Measurements from ENCODE around the gene IFI27L2.

IFI27L2 gene

DNA sequence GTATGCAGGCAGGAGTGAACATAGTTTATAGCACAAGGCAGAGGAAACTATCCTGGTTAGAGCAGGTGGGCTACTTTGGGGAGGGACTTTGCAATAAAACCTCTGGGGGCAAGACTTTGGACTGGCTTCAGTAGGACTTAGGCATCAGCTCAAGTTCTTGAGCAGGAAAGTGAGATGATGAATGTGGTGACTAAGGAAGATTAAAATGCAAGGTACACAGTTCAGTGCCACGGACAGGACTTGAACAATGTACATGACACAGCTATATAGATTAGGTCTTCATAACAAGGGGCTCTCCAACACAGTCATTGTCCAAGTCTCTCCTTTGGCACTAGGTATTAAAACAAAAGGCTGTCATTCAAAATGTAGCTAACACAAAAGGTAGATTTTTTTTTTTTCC lies 23.3 kb upstream of the IFI27L2 start:
- DNase-seq (ENCODE audit: low read depth in 2 of 2), result no peak

DNA sequence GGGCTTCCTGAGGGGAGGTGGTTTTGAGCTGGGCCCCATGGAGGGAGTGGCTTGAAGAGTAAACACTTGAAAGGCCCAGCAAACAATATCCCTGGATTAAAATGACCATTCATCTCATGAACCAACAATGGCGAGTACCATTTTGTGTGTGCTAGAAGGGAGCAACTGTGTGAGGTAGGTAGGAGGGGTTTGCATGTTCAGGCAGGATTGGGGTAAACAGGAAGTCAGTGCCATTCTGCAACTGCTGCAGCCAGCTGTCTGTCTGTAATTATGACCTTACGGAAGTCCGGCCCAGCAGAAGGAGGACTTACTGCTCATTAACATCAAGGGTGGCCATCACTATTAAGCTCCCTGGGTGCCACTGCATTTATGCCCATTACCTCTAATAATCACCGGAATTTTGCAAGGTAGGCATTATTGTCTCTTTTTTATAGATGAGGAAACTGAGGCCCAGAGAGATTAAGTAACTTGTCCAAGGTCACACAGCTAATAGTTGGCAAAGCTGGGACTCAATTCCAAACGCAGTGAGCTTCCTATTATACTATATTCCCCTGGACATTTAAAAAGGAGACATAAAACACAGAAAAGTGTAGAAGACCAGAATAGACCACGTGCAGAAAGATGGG lies 16.6 kb upstream of the IFI27L2 start:
- no peak for DNase-seq (ENCODE audit: low read depth in 2 of 2)

DNA sequence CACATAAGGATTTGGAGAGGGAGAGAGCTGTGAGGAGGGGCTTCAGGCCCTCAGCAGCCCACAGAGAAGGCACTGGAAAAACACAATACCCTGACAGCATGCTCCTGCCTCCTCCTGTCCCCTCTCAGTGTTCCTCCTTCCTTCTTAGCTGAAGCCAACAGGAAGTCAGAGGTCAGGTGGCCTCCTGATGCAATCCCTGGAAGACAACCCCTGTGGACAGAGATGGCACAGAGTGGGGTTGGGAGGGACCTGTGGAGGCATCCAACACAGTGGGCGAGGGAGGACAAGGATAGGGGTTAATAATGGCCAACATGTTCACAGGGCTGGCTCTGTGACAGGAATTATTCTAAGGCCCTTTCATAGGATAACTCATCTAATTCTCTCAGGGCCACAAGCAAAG lies 15.4 kb upstream of the IFI27L2 start:
- no peak for DNase-seq (ENCODE audit: low read depth in 2 of 2)

DNA sequence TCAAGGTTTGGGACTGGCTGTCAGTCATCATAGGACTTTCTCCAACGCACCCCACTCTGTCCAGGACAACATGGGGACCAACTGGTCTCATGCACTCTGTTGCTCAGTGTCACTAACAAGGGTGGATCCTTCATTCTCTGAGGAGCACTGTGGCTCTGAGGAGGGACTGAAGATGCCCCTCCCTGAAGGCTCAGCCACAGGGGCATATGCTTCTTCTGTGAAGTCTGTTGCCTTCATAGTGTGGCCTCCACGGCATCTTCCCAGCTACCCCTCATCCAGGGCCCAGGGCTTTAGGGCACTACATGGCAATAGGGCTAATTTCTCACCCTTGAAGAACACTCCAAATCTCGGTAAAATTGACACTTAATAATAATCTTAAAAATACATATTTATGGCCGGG lies 14.3 kb upstream of the IFI27L2 start:
- no peak for DNase-seq (ENCODE audit: low read depth in 2 of 2)

DNA sequence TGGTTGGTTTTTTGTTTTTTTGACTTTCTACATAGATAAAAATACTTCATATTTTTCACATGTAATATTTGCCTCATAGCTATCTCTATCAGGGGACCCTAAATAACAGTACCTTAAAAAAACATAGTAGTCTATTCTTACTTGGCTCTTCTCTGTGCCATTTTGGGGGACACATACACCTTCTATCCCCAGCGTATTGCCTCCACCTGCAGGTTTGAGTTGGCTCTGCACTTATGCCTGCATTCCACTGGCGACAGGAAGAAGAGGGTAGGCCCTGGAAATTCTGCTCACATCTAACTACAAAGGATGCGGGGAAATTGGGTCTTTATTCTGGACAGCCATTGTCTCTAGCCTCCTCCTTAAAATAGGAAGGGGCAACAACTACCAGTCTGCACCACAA lies 13.8 kb upstream of the IFI27L2 start:
- no peak for DNase-seq (ENCODE audit: low read depth in 2 of 2)

DNA sequence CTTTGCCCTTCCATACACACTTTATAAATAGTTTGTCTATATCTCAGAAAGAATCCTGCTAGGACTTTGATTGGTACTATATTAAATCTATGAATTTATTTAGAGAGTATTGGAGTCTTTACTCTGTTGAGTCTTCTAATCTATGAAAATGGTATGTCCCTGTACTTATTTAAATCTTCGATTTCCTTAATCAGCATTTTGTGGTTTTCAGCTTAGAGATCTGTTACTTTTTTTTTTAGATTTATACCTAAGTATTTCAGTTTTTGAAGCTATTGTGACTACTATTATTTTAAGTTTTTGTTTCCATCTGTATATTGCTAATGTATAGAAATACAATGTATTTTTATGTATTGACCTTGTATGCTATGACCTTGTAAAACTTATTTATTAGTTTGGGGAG lies 13.4 kb upstream of the IFI27L2 start:
- no peak for DNase-seq (ENCODE audit: low read depth in 2 of 2)

DNA sequence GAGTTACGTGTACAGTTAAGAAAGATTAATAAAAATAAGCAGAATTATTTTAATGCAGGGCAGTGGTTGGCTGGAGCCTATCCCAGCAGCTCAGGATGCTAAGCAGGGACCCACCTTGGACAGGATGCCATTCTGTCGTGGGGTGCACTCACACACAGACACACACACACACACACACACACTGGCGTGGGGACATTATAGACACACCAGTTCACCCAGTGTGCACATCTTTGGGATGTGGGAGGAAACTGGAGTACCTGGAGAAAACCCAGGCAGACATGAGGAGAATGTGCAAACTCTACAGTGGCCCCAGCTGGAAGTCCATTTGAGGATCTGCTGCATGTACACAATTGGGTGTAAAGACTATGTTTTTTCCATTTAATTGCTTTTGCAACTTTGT lies 12.8 kb upstream of the IFI27L2 start:
- no peak for DNase-seq (ENCODE audit: low read depth in 2 of 2)

DNA sequence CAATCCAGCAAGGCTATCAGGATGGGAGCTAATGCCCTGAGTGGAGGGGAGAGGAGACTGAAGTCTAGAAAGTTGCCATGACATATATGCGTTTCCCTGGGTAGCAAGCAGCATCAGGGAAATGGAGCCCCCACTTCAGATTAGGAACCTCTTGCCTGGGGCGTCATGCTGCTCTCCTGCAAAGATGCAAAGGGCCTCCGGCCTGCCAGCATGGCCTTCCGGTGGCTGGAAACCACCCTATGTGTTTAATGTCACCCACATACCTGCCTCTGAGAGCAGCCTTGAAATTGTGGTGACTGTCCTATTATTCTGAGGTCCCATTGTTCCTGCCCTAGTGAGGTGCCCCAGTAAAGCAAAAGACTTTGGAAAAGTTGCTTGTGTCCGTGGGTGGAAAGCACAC lies 10.0 kb upstream of the IFI27L2 start:
- DNase-seq (ENCODE audit: low read depth in 2 of 2), result no peak

DNA sequence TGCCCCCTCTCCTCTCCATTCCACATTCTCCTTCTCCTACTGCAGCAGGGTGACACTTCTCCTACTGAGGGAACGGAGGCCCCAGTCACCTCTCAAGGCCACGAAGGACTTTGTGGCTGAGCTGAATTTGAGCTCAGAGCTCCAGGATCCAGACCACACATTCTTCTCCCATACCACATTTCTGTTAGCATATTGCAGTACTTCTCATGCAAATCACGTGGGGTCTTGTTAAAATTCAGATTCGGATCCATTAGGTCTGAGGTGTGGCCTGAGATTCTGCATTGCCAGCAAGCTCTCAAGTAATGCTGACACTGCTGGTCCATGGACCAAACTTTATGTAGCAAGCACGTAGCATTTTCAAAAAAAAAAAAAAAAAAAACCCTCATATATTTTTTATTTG lies 9.6 kb upstream of the IFI27L2 start:
- no peak for DNase-seq (ENCODE audit: low read depth in 2 of 2)

DNA sequence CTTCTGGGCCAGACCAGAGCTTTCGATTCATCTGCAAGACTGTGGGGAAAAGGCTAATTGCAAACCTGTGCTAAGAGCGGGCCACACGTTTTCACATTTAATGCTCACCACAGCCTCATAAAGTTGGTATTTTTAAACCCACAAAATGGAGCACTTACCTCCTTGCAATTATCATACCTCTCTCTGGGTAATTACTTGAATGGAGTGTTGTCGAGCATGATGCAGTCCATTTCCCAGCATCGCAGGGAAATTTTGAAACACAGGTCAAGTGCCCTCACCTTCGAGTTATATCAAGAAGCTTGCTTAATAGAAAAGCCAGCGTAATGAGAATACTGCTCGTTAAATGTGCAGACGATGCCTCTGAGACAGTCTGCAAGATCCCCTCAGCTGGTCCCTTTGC lies 8.8 kb upstream of the IFI27L2 start:
- no peak for DNase-seq (ENCODE audit: low read depth in 2 of 2)

DNA sequence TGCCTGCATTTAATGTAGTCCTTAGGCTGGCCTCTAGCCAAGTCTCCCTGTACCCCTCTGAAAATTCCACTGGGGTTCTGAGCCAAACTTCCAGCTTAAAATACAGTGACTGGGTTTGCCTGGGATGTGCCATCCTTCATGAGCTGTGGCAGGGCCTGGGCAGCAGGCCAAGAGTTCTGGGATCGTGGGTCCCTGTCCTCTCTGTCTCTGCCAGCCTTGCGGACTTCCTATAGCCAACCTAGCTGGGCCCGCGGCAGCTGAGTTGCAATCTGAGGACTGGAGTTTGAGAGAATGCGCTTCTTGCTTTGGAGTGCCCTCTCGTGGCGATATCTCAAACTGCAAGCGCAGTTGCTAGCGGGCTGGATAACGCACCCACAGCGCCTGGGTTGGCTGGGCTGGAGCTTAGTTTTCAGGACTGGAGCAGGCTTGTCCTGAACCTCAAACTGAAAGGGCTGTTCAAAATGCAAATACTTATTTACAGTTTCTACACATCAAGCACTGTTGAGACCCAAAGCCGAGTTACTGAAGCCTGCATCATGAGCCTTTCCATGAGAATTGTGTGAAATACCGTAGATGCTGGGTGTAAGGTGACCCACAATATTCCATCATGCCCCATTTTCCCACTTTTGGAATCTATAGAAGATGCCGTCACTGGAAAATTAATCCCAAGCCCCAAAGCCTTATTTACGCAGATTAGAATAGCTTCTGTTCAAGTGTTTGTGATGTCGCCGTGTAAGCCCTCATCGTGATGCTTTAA lies 7.3 kb upstream of the IFI27L2 start:
- peak; percentile 55 to 75 for DNase-seq (ENCODE audit: low read depth in 2 of 2)

DNA sequence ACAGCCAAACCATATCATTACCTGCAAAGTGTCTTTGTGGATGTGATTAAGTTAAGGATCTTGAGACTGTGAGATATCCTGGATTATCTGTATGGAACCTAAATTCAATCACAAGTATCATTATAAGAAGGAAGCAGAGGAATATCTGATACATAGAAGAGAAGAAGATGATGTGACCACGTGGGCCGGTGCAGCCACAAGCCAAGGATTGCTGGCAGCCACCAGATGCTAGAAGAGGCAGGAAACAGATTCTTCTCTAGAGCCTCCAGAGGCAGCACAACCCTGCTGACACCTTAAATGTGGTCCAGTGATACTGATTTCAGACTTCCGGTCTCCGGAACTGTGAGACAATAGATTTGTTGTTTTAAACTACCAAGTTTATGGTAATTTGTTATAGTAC lies 6.1 kb upstream of the IFI27L2 start:
- no peak for DNase-seq (ENCODE audit: low read depth in 2 of 2)

DNA sequence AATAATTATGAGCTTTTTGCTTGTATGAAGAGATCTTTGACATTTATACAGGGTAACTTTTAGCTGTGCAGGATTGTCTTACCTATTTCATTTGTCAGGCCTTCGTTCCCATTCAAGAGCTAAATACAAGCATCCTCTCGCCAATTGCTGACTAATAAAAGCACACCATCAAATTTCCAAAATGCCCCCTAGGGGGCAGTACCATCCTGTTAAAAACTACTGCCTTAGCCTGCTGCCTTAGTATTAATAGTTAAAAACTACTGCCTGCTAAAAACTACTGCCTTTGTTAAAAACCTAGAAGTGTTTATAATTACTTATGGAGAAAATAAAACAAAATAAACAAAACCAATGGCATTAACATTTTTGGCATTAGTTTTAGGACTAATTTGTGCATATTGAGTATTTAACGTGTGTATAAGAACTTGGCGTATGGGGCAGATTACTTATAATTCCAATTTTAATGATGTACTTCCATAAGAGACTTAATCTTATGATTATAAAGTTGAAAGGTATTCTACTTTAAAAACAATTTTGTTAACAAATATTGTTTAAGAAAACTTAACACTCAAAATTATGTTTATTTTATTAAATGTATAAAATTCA lies 3.0 kb upstream of the IFI27L2 start:
- DNase-seq (ENCODE audit: low read depth in 2 of 2), result peak; percentile 24 to 34

DNA sequence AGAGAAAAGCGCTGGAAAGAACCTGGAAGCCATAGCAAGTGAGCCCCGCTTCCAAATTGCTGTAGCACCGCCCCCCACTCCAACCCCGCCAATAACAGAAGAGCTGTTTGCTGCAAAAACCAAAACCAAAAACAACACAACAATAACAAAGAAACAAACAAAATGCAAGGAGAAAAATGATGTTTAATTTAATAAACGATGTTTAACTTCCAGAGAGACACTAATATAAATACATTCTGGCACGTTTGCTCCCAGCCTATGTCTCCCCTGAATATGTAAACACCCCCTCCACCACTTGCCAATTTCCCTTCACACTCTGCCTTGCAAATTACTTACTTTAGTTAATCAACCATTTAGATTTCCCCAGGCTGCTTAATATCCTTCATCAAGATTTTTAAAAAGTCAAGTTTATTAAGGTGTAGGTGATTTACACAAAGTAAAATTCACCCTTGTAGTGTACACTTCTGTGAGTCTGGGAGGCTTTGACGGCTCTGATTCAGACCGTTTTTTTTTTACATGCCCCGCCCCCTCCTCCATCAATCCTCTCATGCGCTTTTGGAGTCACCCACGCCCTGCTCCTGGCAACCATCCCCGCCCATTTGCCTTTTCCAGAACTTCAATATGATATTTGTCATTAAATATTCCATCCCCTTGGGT lies 482 bp upstream of the IFI27L2 start:
- DNase-seq (ENCODE audit: low read depth in 2 of 2), result no peak

DNA sequence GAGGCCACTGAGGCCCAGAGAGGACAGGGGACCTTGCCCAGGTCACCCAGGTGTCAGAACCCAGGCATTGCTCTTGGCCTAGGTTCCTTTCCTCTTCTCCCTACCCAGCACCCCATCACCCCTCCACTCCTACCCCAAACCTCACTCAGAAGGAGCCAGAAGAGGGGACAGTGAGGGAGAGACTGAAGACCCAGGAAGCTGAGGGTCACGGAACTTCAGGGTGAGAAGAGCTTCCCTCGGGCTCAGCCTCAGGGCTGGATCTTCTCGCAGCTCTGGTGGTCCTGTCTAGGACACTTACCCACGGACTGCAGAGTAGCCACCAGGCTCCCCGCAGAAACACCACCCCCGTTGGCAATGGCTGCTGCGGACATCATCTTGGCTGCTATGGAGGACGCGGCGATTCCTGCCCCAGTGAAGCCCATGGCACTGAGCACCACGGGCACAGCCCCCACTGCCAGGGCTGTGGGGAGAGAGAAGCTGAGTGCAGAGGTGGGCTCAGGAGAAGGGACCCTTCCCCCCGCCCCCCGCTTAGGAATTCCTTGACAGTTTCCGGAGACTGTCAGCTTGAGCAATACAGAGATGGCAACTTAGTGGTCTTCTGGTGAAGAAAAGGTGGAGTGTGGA lies 1.1 kb downstream of the IFI27L2 start:
- DNase-seq (ENCODE audit: low read depth in 2 of 2), result no peak

DNA sequence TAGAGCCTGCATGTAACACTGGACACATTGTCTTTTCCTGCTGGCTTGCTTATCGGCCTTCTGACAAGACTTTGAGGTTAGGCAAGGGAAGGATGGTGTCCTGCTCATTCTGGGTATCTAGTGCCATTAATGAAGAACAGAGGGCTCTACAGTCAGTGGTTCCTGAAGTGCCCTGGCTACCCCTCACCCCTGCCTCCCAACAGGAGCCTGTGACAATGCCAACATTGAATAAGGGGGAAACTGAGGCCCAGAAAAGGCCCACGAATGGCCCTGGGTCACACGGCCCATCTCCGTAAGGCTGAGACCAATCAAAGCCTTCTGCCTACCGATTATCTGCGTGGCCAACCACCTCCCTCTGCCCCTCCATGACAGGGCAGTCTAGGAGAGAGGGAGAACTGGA lies 2.1 kb downstream of the IFI27L2 start:
- no peak for DNase-seq (ENCODE audit: low read depth in 2 of 2)

DNA sequence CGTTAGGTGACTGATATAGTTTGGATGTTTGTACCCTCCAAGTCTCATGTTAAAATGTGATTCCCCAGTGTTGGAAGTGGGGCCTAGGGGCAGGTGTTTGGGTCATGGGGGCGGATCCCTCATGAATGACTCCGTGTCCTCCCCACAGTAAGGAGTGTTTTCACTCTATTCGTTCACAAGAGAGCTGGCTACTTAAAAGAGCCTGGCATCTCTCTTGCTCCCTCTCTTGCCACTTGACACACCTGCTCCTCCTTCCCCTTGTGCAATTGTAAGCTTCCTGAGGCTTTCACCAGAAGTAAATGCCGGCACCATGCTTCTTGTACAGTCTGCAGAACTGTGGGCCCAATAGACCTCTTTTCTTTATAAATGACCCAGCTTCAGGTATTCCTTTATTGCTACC lies 2.6 kb downstream of the IFI27L2 start:
- DNase-seq (ENCODE audit: low read depth in 2 of 2), result no peak

DNA sequence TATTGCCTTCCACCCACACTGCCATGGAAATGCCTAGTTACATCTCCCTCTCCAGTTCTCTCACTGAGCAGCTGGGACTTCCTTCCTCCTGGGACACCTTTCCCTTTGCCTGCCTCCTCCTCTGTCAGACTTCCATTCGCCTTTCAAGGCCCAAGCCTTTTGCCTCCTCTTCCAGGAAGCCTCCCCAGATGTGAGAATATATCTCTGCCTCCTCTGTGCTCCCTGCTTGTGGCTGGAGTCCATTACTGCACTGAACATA lies 3.1 kb downstream of the IFI27L2 start:
- no peak for DNase-seq (ENCODE audit: low read depth in 2 of 2)

DNA sequence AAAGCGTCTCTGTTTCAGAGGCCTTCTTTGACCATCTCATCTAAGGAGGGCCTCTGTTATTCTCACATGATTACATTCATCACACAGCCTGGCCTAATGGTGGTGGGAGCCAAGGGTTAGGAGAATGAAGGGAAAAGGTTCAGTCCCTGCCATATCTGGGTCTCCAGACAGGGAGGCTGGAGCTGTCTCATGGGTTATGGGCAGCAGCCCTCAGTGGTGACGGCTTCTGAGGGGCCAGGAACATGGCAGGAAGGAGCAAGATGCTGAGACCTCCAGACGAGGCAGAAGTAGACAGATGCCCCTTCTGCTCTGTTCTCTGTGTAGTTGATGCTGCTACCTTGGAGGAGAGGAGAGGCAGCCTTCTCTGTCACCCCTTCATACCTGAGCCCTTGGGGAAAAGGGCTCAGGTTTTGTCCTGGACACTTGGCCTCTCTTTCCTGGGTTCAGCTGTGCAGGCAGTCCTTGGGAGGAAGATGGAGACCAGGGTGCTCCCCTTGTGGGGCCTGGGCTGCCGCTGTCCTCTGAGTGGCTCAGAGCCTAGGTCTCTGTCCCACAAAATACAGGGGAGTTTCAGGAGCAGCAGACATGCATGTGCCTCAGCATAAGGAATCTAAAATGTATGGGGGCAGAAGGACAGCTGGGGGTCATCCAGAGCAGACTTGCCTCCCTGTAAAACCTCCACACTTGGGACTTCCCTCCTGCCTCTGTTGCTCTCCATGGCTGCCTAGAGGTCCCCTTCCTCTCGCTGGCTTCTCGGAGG lies 3.6 kb downstream of the IFI27L2 start:
- DNase-seq (ENCODE audit: low read depth in 2 of 2), result no peak

DNA sequence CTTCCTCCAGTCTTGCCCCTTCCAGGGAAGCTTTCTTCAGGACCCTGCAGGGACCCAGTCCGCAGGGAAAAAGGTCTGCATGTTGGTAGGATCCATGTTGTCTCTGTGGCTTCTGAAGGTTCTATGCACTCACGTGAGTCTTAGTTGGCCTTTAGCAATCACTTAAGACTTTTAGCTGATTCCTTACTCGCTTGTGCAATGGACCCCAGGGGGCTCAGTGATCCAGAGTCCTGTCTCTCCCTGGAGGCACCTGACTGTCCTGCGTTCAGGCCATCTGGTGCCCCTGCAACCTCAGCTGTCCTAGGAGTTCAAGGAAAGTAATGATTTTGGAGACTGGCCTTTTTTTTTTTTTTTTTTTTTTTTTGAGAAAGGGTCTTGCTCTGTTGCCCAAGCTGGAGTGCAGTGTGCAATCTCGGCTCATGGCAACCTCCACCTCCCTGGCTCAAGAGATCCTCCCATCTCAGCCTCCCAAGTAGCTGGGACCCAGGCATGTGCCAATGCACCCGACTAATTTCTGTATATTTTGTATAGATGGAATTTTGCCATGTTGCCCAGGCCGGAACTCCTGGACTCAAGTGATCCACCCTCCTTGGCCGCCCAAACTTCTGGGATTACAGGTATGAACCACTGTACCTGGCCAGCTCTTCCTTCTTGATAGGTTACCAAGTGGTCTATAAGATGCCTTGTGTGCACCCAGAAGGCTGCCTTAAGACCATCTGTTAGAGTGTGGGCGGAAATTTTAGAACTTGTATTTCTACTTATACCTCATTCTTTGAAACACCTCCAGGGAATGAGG lies 4.6 kb downstream of the IFI27L2 start:
- DNase-seq (ENCODE audit: low read depth in 2 of 2), result no peak

DNA sequence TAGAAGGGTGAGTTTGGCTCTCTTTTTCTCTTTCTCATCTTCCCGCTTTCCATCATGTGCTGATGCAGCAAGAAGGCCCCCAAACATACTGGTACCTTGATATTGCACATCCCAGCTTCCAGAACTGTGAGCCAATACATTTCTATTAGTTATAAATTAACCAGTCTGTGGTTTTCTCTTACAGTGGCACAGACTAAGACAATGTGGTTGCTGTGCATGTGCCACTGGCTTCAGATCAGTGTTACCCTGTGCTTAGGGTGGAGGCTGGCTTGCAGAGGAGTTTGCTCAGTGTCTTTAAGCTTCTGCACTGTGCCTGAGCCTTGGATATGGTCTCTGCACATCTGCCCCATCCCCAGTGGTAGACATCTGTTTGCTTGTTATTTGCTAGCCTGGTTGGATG lies 5.5 kb downstream of the IFI27L2 start:
- no peak for DNase-seq (ENCODE audit: low read depth in 2 of 2)

Data from stimulated activated CD4-positive, alpha-beta T cell treated with anti-CD3 and anti-CD28 coated beads, Interleukin-1b, Interleukin-23, amount 100 ng/mL, for 1 hour (primary cell).